Type B pancreatic cell (in vitro differentiated cells): ENCODE results near the gene ARHGEF17. TPM values are rescaled to one million over a fixed set of nuclear protein-coding genes. Genes with fewer than 3 reads are reported as not detected.
A peak's percentile ranks its signal among the peaks of the same experiment; 100 is the strongest.

Source experiments
- DNase-seq: peaks from one replicate; pipeline ENCODE4 v3.0.0; 2021; ENCODE audit warnings: mixed read lengths; ENCODE audit not compliant: unreplicated experiment; ENCODE audit errors: extremely low spot score
- H3K27ac Mint-ChIP-seq: 2 replicates; pipeline ENCODE4 v1.8.0; 2021; ENCODE audit warnings: mild to moderate bottlenecking, mixed read lengths
- H3K27me3 Mint-ChIP-seq: 2 replicates; pipeline ENCODE4 v1.8.0; 2021; ENCODE audit warnings: mixed read lengths
- H3K36me3 Mint-ChIP-seq: 2 replicates; pipeline ENCODE4 v1.8.0; 2021; ENCODE audit warnings: mixed read lengths
- H3K4me1 Mint-ChIP-seq: one replicate; pipeline ENCODE4 v1.8.0; 2021; ENCODE audit warnings: mixed read lengths; ENCODE audit not compliant: unreplicated experiment
- H3K4me3 Mint-ChIP-seq: 2 replicates; pipeline ENCODE4 v1.8.0; 2021; ENCODE audit warnings: mild to moderate bottlenecking, mixed read lengths
- H3K9me3 Mint-ChIP-seq: 2 replicates; pipeline ENCODE4 v1.8.0; 2021; ENCODE audit warnings: mixed read lengths
- total RNA-seq: library from RNA; stranded (reverse); gene quantifications from 2 replicates; pipeline ENCODE4 v1.2.1, GENCODE V29; 2021; ENCODE audit warnings: low replicate concordance
- TF ChIP-seq, protein P1 (sequence below): fragments of 200-600 bp; sonication (generic); conservative IDR thresholded peaks from 2 replicates; pipeline ENCODE4 v1.5.0; 2021; ENCODE audit warnings: antibody characterized with exemption, mild to moderate bottlenecking

Gene ARHGEF17
- total RNA-seq, 1 donor from 2014 or later = 69.7 TPM

DNA sequence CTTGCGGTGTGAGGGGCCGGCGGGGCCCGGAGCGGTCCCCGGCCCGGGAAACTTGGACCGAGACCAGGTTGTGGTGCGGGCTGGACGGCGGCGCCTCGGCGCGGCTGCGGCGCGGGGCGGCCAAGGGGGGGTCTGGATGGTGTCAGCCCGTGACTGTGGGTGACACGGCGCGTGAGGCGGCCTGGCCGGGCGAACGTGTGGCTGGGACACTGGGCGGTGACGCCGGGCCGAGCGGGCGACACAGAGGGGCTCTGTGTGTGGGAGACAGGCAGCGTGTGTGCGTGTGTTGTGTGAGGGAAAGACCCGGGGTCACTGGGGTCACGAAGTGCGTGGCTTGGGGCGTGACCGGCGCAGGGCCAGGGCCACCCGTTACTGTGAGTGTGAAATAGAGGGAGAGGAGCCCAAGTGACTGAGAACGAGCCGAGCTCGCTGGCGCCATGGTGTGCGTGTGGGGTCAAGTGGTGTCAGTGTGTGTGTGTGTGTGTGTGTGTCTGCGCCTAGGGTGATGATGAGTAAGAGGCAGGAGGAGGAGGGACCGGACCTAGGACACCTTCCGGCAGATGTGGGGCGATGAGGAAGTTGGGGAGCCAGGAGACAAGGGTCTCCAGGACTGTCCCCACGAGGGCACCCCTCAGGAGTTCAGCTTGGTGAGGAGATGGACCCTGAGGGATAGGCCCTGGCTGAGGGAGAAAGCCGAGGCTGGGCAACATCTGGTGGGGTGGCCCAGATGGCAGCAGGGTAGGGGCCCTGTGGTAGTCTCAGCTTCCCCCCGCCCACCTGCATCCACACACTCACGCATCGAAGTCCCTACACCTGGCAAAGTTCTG lies 68.9 kb downstream of the ARHGEF17 start:
- Mint-ChIP-seq H3K9me3 (no peaks in the 10 kb centered on the region), H3K27me3 (peaks cover 3% of the 10 kb centered on the region), H3K4me3 (peak overlapping the region; percentile 92), H3K36me3 (no peaks in the 10 kb centered on the region), H3K4me1 (peaks cover 19% of the 10 kb centered on the region), H3K27ac (peak overlapping the region; percentile 86)
- TF ChIP-seq, protein P1, sequence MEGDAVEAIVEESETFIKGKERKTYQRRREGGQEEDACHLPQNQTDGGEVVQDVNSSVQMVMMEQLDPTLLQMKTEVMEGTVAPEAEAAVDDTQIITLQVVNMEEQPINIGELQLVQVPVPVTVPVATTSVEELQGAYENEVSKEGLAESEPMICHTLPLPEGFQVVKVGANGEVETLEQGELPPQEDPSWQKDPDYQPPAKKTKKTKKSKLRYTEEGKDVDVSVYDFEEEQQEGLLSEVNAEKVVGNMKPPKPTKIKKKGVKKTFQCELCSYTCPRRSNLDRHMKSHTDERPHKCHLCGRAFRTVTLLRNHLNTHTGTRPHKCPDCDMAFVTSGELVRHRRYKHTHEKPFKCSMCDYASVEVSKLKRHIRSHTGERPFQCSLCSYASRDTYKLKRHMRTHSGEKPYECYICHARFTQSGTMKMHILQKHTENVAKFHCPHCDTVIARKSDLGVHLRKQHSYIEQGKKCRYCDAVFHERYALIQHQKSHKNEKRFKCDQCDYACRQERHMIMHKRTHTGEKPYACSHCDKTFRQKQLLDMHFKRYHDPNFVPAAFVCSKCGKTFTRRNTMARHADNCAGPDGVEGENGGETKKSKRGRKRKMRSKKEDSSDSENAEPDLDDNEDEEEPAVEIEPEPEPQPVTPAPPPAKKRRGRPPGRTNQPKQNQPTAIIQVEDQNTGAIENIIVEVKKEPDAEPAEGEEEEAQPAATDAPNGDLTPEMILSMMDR = no peak
- no peak for DNase-seq

DNA sequence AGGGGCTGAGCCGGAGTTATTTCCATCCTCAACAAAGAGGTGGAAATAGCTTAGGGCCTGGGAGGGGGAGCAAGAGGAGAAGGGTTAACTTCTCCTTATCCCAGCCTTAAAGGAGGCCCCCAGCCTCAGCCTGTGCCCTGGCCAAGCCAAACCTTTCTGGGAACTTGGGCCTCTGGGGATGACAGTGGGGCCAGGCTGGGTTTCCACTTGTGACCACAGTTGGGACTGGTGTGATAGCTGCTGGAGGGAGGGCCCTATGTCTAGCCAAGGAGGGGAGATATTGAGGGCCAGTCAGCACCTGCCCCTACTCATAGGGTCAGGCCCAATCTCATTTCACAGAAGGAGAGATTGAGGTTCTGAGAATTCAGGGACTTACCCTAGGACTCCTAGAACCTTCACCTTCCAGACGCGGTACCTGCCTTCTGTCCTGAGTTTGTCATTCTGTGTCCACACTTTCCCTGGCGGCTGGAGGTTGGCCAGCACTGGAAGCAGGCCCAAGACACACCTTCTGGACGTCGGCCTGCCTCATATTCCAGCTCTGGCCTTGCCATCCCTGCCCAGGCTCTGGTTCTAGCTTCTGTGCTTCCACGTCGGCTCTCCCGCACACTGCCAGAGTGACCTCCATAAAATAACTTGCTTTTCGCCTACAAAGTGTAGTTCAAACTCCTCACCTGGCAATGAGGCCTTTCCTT lies 71.3 kb downstream of the ARHGEF17 start:
- H3K27ac Mint-ChIP-seq = no peak overlapping the region
- peak overlapping the region; percentile 44 for H3K4me3 Mint-ChIP-seq
- no peaks in the 10 kb centered on the region for H3K9me3 Mint-ChIP-seq
- TF ChIP-seq, protein P1 = no peak
- peaks cover 24% of the 10 kb centered on the region for H3K4me1 Mint-ChIP-seq
- peaks cover 3% of the 10 kb centered on the region for H3K27me3 Mint-ChIP-seq
- H3K36me3 Mint-ChIP-seq = no peaks in the 10 kb centered on the region
- DNase-seq = no peak

DNA sequence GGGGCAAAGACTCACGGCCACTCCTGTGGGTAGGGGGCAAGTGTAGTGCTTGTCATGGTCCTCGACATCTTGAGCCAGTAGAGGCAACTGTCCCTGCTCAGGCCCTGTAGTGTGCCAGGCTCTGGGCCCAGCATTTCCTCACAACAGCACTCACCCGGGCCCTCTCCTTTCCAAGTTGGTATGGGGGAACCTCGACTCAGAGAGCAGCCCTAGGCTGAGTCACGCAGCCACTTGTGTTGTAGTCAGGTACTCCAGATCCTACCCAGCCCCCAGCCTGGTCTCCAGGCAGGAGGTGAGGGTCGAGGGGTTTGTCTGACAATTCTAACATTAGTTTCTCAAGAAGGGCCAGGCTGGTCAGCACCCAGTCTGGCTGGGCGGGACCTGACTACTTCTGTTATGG lies 72.3 kb downstream of the ARHGEF17 start:
- Mint-ChIP-seq H3K4me3 (no peak overlapping the region), H3K4me1 (peaks cover 22% of the 10 kb centered on the region), H3K27ac (no peak overlapping the region), H3K9me3 (no peaks in the 10 kb centered on the region), H3K36me3 (no peaks in the 10 kb centered on the region), H3K27me3 (peaks cover 3% of the 10 kb centered on the region)
- no peak for DNase-seq
- TF ChIP-seq, protein P1 = no peak

DNA sequence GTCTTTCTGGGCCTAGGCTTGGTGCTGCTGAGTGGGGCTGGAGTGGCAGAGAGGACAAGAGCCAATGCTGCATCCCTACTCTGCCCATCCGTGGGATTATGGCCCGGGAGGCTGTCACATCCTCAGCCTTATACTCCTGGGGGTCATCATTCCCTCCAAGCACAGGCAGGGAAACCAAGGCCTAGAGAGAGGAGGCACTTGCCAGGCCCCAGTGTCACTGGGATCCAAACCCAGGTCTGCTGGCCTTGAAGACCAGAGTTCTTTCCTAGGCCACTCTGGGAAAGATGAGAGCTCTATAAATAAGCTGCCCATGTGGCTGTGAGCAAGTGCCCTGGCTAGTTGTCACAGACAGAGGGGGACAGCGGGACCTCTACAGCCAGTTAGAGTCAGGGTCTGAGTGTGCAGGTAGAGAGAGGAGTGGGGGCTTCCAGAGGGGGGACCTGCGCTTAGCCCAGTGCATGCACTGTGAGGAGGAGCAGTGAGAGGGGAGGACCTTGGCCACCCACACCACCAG lies 72.9 kb downstream of the ARHGEF17 start:
- H3K4me3 Mint-ChIP-seq = no peak overlapping the region
- TF ChIP-seq, protein P1 = no peak
- H3K4me1 Mint-ChIP-seq = peaks cover 25% of the 10 kb centered on the region
- no peaks in the 10 kb centered on the region for H3K36me3 Mint-ChIP-seq
- DNase-seq = no peak
- H3K27me3 Mint-ChIP-seq = peaks cover 3% of the 10 kb centered on the region
- H3K27ac Mint-ChIP-seq = no peak overlapping the region
- no peaks in the 10 kb centered on the region for H3K9me3 Mint-ChIP-seq

DNA sequence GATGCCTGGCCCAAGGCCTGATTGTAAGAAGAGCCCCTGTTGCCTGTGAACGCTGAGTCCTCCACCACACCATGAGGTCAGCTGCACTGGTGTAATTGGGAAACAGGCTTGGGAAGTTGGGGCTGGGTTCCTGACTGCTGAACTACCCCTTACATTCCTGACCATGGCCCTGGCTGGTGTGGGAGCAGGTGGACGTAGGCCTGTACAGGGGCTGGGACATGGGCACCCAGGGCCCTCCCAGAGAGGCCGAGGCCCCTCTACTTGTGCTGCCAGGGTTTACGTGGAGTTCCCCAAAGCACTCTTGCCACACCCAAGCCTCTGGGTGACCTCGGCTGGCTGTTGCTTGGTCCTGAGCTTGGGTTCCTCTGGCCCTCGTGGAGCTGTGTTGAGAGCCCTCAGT lies 73.5 kb downstream of the ARHGEF17 start:
- H3K27me3 Mint-ChIP-seq = peaks cover 3% of the 10 kb centered on the region
- TF ChIP-seq, protein P1 = no peak
- H3K4me3 Mint-ChIP-seq = no peak overlapping the region
- DNase-seq = no peak
- H3K4me1 Mint-ChIP-seq = peaks cover 31% of the 10 kb centered on the region
- no peaks in the 10 kb centered on the region for H3K9me3 Mint-ChIP-seq
- H3K36me3 Mint-ChIP-seq = no peaks in the 10 kb centered on the region
- no peak overlapping the region for H3K27ac Mint-ChIP-seq
